ENCODE measurements around the gene NAT8L. TPM values are rescaled to one million over a fixed set of nuclear protein-coding genes. Genes with fewer than 3 reads are reported as not detected.

The NAT8L gene
- total RNA-seq, 1 experiment from 2014 or later, result 9.2 TPM

- Histone ChIP-seq H3K27me3 (ENCODE audit: insufficient read depth, low read length) (no peaks in the 10 kb centered on the region), H2AFZ (ENCODE audit: low read depth, low read length, poor library complexity, severe bottlenecking) (no peak overlapping the region), H4K20me1 (ENCODE audit: insufficient read depth) (no peaks in the 10 kb centered on the region), H3K9me3 (ENCODE audit: control insufficient read depth in 1 of 2, insufficient read depth in 1 of 2, low read depth in 1 of 2, low read length in 2 of 2) (no peaks in the 10 kb centered on the region), H3K4me3 (replicated peaks in 1 of 2; ENCODE audit: low read depth in 1 of 2, low read length in 2 of 2) (no peak overlapping the region), H3K27ac (ENCODE audit: low read depth, low read length) (no peak overlapping the region), H3K79me2 (ENCODE audit: insufficient read depth, low read length) (no peaks in the 10 kb centered on the region), H3K4me2 (ENCODE audit: low read length) (no peak overlapping the region), H3K9ac (ENCODE audit: low read length) (no peak overlapping the region), H3K4me1 (ENCODE audit: control insufficient read depth in 1 of 2, insufficient read depth in 2 of 2, low read length in 2 of 2) (no peaks in the 10 kb centered on the region), H3K9me2 (ENCODE audit: insufficient read depth) (no peaks in the 10 kb centered on the region), H3K36me3 (ENCODE audit: control insufficient read depth in 1 of 2, insufficient read depth in 2 of 2, low read length in 2 of 2) (no peaks in the 10 kb centered on the region)
- ATAC-seq, result no peak
- POLR2A ChIA-PET, result no interaction called here
- no peak for DNase-seq (ENCODE audit: low read depth, low spot score)
- CTCF ChIA-PET, result no interaction called here
- intact Hi-C loops (cut with micrococcal nuclease), result no loop called here
- no TSS peak for BruUV-seq (replicated peaks)
- RAD21 ChIA-PET (ENCODE audit: low non-redundant PET in 1 of 2, low total read pairs in 2 of 2, uncharacterized antibody in 2 of 2, unreplicated experiment in 2 of 2), result interaction anchor here in 1 of 2 experiments (0.5 kb wide), 1 partner anchor 101 kb away, joined by 3 read pairs; no protein-coding TSS in a partner anchor
- TF ChIP-seq FOSL1 (IDR thresholded peaks at IDR 0.05; ENCODE audit: low read depth), result no peak
- no peak for TF ChIP-seq EGR1 (IDR thresholded peaks at IDR 0.05; ENCODE audit: low read depth)
- no peak for TF ChIP-seq EZH2 (IDR thresholded peaks at IDR 0.05)
- TF ChIP-seq ELF1 (IDR thresholded peaks at IDR 0.05; ENCODE audit: borderline replicate concordance, low read depth), result no peak
- no peak for TF ChIP-seq POLR2A (IDR thresholded peaks at IDR 0.05; ENCODE audit: borderline replicate concordance, extremely low read depth, insufficient read depth, insufficient read length)
- no peak for TF ChIP-seq ZFX (IDR thresholded peaks at IDR 0.05)
- TF ChIP-seq TCF7L2 (IDR thresholded peaks at IDR 0.05; ENCODE audit: borderline replicate concordance, extremely low read depth, insufficient read depth, insufficient read length), result no peak
Measured at GRCh38 chr4:2077537-2078460, 18.7 kb downstream of the NAT8L start.

GRCh38 chr4:2078584-2078983 is 19.5 kb downstream of the NAT8L start:
- Histone ChIP-seq H3K4me2 (ENCODE audit: low read length) (no peak overlapping the region), H3K9ac (ENCODE audit: low read length) (no peak overlapping the region), H3K36me3 (ENCODE audit: control insufficient read depth in 1 of 2, insufficient read depth in 2 of 2, low read length in 2 of 2) (no peaks in the 10 kb centered on the region), H4K20me1 (ENCODE audit: insufficient read depth) (no peaks in the 10 kb centered on the region), H3K4me1 (ENCODE audit: control insufficient read depth in 1 of 2, insufficient read depth in 2 of 2, low read length in 2 of 2) (no peaks in the 10 kb centered on the region), H3K27me3 (ENCODE audit: insufficient read depth, low read length) (no peaks in the 10 kb centered on the region), H3K79me2 (ENCODE audit: insufficient read depth, low read length) (no peaks in the 10 kb centered on the region), H2AFZ (ENCODE audit: low read depth, low read length, poor library complexity, severe bottlenecking) (no peak overlapping the region), H3K4me3 (replicated peaks in 1 of 2; ENCODE audit: low read depth in 1 of 2, low read length in 2 of 2) (no peak overlapping the region), H3K9me2 (ENCODE audit: insufficient read depth) (no peaks in the 10 kb centered on the region), H3K27ac (ENCODE audit: low read depth, low read length) (no peak overlapping the region), H3K9me3 (ENCODE audit: control insufficient read depth in 1 of 2, insufficient read depth in 1 of 2, low read depth in 1 of 2, low read length in 2 of 2) (no peaks in the 10 kb centered on the region)
- CTCF ChIA-PET, result no interaction called here
- RAD21 ChIA-PET (ENCODE audit: low non-redundant PET in 1 of 2, low total read pairs in 2 of 2, uncharacterized antibody in 2 of 2, unreplicated experiment in 2 of 2), result no interaction called here
- ATAC-seq, result no peak
- intact Hi-C loops (cut with micrococcal nuclease), result no loop called here
- no TSS peak for BruUV-seq (replicated peaks)
- POLR2A ChIA-PET, result no interaction called here
- DNase-seq (ENCODE audit: low read depth, low spot score), result no peak
- TF ChIP-seq CEBPB (IDR thresholded peaks at IDR 0.05; ENCODE audit: low read depth), result no peak
- no peak for TF ChIP-seq TCF7L2 (IDR thresholded peaks at IDR 0.05; ENCODE audit: borderline replicate concordance, extremely low read depth, insufficient read depth, insufficient read length)
- no peak for TF ChIP-seq ELF1 (IDR thresholded peaks at IDR 0.05; ENCODE audit: borderline replicate concordance, low read depth)
- TF ChIP-seq EGR1 (IDR thresholded peaks at IDR 0.05; ENCODE audit: low read depth), result no peak
- no peak for TF ChIP-seq ZFX (IDR thresholded peaks at IDR 0.05)
- no peak for TF ChIP-seq EZH2 (IDR thresholded peaks at IDR 0.05)
- TF ChIP-seq EZH2phosphoT487 (IDR thresholded peaks at IDR 0.05; ENCODE audit: borderline replicate concordance), result no peak
- TF ChIP-seq RAD21 (IDR thresholded peaks at IDR 0.05; ENCODE audit: low read depth), result no peak
- no peak for TF ChIP-seq REST (IDR thresholded peaks at IDR 0.05; ENCODE audit: low read depth)
- no peak for TF ChIP-seq MAX (IDR thresholded peaks at IDR 0.05)
- no peak for TF ChIP-seq FOSL1 (IDR thresholded peaks at IDR 0.05; ENCODE audit: low read depth)
- TF ChIP-seq SP1 (IDR thresholded peaks at IDR 0.05; ENCODE audit: low read depth), result no peak
- no peak for TF ChIP-seq YY1 (IDR thresholded peaks at IDR 0.05; ENCODE audit: extremely low read depth, insufficient replicate concordance, low read depth, low read length)
- TF ChIP-seq, protein P1, sequence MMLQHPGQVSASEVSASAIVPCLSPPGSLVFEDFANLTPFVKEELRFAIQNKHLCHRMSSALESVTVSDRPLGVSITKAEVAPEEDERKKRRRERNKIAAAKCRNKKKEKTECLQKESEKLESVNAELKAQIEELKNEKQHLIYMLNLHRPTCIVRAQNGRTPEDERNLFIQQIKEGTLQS (IDR thresholded peaks at IDR 0.05), result no peak
- no peak for TF ChIP-seq JUND (IDR thresholded peaks at IDR 0.05)
- TF ChIP-seq POLR2AphosphoS5 (IDR thresholded peaks at IDR 0.05; ENCODE audit: low read depth, low read length), result no peak
